Neural cell (in vitro differentiated cells): ENCODE measurements around the gene DLG4.

ENCODE experiments used
- CTCF ChIP-seq: fragments of 450-650 bp; IDR thresholded peaks from 2 replicates; pipeline ENCODE4 v1.5.1; 2014; ENCODE audit warnings: antibody characterized with exemption, mild to moderate bottlenecking, moderate library complexity; ENCODE audit not compliant: poor library complexity, severe bottlenecking
- RAD21 ChIP-seq: fragments of 450-650 bp; conservative IDR thresholded peaks from 2 replicates; pipeline ENCODE4 v1.6.1; 2014; ENCODE audit warnings: antibody characterized with exemption, mild to moderate bottlenecking, moderate library complexity

- TF ChIP-seq CTCF (no peak), RAD21 (no peak)
These were observed 35.5 kb downstream of the DLG4 start for GRCh38 chr17:7184091-7184488.
